OCI-LY3 (cell line): ENCODE data around the gene PBRM1.

Source experiments
- CTCF ChIP-seq: fragments of 200-600, 300-600 bp; sonication (generic); IDR thresholded peaks from 2 replicates; pipeline ENCODE4 v1.5.1; 2014; ENCODE audit warnings: antibody characterized with exemption, low read length, low read depth
- EZH2phosphoT487 ChIP-seq: fragments of 200-600 bp; shearing (Covaris generic); IDR thresholded peaks from 2 replicates; pipeline ENCODE4 v1.6.1; 2018; ENCODE audit warnings: antibody characterized with exemption, mixed run types, low read depth

- TF ChIP-seq CTCF (no peak), EZH2phosphoT487 (no peak)
These were observed 36.8 kb upstream of the PBRM1 start for GRCh38 chr3:52722491-52722890.
